Inflammatory macrophage (primary cell): ENCODE results near the gene CHPF.

ENCODE experiments used
- DNase-seq, 2 donors: peaks; one replicate each; pipeline ENCODE4 v3.0.0-alpha.2; 2020 to 2022

The CHPF gene

DNA sequence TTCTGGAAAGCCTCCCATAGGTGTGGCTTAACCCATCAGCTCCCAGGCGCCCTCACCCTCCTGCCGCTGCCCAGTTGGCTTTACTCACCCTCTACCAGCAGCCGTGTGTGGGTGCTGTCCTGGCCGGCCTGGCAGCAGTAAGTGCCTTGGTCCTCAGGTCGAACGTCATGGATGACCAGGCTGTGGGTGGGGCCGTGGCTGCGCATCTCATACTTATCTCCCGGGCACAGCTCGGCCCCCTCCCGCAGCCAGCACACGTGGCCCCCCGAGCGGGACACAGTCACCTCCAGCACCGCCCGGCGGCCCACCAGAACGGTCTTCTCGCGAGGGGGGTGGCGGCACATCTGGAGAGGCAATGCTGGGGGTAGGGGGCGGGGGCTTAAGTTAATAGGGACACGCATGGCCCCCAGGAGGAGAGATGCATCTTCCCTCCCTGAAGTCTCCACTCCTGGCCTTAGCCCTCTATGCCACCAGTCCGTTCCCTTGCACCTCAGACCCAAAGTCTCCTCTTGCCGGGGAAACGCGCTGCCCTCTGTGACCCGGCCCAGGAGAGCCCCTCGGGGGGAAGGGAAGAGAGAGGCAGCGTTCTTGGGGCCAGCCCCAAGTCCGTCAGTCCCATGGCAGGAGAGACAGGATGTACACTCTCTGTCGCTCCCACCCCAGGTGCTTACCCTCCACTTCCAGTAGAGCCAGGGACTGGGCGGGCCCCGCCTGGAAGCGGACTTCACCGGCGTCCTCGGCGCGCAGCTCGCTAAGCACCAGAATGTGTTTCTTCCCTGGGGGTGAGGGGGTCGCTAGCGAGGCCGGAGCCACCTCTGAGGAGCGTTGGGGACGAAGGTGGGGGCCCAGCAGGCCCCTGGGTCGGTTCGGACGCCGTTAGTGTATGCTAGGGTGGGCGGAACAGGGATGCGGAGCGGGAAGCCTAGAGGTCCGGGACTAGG is 8.1 kb upstream of the CHPF start:
- DNase-seq = no peak

DNA sequence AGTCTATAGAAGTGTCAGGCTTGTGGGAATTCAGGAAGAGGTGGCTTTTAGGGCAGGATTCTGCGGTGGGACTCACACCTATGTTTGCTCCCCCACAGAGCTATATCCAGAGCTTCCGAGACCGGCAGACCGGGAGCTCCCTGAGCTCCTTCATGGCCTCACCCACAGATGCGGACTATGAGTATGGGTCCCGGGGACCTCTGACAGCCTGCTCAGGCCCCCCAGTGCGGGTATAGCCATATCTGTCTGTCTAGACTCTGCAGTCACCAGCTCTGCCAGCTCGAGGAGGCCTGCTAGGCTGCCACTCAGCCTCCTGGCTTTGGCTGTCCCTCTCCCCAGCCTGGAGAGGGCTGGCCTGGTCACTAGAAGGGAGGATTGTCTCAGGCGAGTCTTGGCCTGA is 6.0 kb upstream of the CHPF start:
- no peak for DNase-seq

DNA sequence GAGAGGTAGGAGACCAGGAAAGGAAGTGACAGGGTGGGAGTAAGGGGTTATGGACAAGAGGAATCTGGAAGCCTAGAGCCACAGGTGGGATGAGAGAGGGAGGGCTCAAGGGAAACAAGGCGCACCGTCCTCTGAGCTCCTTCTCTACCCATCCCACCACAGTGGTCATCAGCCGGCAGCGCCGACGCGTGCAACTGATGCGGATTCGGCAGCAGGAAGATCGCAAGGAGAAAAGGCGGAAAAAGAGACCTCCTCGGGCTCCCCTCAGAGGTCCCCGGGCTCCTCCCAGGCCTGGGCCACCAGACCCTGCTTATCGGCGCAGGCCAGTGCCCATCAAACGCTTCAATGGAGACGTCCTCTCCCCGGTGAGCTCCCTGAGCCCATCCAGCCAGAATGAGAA is 5.4 kb upstream of the CHPF start:
- no peak for DNase-seq

DNA sequence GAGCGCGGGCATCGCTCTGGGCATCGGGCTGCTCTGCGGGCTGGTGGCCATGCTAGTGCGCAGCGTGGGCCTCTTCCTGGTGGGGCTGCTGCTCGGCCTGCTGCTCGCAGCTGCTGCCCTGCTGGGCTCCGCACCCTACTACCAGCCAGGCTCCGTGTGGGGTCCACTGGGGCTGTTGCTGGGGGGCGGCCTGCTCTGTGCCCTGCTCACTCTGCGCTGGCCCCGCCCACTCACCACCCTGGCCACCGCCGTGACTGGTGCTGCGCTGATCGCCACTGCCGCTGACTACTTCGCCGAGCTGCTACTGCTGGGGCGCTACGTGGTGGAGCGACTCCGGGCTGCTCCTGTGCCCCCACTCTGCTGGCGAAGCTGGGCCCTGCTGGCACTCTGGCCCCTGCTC is 4.0 kb upstream of the CHPF start:
- no peak for DNase-seq

DNA sequence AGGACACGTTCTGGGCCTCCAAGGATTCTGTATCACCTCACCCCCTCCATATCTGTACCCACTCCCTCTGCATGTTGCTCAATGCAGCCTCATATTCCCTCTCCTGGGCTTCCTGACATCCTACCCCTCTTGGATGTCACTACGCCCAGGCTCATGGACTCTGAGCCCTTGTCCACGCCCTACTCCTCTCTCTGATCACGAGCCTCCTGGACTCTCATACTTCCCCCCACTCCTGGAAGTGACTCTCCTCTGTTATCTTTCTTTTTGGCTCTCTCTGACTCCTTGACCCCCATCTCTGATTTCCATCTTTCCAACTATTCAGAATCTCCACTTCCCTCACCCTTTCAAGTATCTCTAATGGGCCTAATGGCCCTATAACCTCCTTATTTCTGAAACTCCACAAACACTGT is 2.3 kb upstream of the CHPF start:
- DNase-seq = no peak

DNA sequence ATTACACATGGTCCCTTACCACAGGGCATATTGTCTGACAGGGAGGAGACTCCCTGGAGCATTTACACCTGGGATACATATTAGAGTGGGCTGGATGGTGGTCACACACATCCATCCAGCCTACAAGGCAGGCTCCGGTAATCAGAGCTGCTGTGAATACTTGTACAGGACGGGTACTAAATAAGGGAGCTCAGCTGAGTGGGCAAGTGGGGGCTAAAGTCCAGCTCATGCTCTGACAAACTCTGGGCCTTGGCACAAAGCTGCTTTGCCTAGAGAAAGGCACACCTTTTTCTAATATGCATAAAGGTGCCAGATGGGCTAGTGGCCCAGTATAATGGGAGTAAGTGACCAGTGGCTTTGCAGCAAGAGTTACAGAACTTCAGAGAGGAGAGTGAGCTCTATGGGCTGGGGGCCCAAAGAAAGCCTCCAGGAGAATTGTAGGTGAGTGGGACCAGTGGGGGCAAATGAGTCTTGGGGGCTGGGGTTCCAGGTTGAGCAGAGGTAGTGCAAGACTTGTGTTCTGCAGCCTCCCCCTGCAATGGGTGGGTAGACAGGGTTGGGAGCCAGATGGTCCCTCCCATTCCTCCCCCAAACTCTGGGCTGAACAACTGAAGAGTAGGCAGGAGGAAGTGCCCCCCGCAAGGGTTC is 1.8 kb upstream of the CHPF start:
- DNase-seq = no peak

DNA sequence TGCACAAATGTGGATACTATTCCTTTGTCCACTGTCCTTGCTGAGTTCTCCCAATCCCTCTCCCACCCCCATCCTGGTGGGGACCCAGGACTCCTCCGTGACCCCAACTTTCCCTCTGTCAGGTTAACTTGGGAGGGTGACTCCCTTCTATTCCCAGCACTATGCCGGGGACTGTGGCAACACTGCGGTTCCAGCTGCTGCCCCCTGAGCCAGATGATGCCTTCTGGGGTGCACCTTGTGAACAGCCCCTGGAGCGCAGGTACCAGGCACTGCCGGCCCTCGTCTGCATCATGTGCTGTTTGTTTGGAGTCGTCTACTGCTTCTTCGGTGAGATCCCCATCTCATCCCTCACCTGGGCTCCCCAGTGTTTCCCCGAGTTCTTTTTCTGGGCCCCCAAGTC is 958 bp upstream of the CHPF start:
- DNase-seq = no peak

DNA sequence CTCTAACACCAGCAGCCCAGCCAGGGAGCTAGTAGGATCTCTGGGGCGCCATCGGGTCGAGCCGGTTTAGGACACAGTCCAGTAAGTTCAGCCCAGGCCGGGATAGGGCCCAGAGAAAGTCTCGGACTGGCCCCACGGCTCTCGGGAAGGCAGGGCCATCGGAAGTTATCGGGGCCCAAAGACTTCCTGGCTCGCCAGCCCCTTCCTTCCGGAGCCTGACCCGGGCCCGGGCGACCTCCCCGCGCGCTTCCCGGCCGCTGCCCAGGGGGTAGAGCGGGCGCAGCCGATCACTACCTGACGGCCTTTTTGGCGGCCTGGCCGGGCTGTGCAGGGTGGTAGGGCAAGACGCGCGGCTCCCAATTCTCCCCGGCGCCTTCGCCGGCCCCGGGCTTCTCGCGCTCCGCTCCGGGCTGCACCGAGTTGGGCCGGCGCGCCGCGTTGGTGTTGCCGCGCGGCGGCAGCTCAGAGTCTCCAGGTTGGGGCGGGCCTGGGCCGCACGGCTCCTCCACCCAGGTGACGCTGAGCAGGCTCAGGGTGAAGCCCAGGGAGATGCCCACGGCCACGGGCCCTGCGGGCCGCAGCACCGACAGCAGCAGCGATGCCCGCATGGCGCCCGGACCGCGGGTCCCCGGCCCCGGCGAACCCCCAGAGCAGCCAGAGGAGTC is 546 bp downstream of the CHPF start:
- peak in 1 of 2 donors; percentile 0 for DNase-seq

DNA sequence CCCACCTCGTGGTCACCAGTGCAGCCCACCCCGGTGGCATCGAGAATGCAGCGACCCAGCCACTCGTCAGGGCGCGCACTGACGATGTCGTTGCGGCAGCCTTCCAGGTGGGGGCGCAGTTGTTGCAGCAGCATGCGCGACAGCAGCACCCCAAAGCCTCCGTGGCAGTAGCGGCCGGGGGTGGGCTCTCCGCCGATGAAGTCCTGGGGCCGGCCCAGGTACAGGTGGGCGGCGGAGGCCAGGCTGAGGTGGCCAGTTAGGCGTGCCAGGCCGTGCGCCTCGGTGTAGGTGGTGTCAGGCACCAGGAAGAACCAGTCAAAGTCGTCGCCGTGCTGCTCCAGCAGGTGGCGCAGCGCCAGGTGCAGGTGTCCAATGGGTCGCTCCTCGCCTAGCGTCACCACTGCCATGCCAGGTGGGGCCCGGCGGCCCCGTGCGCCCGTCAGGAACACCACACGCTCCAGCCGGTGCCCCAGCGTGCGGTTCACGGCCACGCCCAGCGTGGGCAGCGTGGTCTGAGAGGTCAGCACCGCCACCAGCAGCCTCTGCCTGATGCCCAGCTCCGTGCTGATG is 1.9 kb downstream of the CHPF start:
- peak; percentile 66 to 71 for DNase-seq

DNA sequence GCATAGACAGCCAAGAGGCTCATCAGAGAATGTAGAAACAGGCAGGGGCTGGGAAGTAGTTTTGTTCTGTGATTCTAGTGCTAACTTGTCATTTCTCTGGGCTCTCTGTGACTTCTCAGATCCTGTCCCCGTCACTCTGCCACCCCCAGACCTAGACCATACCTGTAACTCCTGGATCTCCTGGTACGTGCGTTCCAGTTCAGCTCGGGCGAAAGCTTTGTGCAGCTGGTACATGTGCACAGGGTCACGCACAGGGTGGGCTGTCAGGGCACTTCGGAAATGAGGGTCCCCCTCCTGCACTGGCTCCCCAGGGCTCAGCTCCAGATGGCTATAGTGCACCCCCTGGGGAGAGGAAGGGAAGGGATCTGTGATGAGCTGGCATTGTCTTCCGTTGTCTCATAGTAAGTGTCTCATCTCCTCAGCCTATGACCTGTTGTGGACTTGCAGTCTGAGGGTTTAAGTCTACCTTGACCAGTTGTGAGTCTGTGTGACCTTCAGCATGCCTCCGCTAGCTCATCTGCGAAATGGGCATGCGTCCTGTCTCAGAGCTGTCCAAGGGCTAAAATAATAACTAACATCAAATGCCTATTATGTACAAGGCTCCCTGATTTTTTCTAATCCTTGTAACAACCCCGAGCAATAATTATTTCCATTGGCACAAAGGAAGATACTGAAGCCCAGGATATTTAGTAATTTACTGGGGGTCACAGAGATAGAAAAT is 2.7 kb downstream of the CHPF start:
- DNase-seq = no peak

DNA sequence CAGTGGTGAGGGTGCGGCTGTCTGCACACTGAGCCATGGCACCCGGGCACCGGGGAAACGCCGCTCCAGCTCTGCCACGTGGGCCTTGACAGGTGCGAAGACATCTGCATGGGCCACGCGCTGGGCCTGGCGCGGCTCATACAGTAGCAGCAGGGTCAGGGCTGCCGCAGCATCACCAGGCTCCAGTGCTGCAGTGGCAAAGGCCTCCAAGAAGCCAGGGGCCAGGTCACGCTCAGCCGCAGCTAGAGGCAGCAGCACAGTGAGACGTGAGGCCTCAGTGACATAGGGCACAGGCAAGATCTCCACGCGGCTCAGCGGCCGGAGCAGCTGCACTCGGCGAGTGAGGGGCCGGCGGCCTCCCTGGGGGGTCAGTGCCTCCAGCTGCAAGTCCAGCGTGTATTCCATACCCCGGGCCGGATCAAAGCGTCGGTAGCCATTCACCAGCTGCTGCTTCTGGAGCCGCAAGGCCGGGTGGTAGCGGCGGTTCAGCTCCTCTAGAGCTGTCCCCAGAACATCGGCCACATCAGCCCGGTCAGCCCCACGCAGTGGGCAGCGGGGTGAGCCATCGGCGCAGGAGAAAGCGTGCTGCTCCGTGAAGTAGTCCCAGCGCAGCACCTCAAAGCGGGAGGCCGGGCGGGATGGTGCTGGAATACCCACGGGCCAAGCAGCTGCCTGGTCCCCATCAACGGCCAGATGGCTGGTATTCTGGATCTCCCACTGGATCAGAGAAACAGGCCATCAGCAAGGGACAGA is 3.5 kb downstream of the CHPF start:
- no peak for DNase-seq

DNA sequence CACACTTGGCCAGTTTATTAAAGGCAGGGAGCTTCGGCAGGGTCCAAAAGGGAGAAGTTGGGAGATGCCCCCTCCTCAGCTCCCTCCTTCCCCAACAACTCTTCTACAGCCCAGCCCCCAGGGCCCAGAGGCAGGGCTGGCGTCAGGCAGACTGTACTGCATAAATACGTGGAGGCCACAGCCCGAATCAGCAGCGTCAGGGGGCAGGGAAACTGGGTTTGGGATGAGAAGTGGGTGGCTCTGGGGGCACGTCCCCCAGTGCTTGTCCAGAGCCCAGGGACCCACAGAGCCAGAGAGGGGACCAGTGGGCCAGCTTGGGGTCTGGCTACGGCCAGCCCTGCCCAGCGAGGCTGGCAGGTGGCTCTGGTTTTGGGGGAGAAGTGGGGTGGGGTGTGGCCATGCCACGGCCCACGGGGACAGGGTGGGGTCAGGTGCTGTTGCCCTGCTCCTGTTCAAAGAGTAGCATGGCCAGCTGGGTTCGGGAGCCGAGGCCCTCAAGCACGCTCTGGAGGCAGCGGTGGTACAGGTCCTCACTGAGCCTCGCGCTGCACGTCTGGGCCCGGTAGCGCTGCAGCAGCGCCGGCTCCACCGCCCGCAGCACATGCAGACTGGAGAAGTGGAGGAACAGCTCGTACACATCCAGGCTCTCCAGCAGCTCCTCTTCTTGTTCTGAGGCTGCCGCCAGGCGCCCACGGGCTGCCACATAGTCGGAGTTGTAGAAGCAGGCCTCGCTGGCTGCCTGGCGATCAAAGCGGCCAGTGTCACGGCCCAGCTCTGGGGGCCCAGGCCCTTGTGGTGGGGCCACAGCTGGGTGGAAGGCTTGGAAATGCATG is 4.4 kb downstream of the CHPF start:
- no peak for DNase-seq

DNA sequence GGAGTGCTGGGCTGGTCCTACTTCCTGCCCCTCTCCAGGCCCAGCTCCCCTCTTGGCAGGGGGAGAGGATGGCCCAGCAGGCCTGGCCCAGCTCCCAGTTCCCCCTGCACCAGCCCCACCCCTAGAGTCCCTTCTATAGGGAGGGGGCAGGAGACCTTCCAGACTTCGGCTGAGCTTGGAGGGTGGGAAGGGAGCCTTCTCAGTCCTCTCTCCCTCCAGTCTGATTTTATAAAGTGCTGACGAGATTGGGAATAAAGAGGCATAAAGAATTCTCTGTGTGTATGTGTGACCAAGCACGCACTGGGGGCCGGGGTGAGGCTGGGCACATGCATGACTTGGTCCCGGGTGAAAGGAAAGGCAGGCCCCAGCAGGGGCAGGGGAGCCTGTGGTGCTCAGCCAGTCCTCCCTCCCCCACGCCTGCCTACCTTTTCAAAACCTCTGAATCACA is 5.1 kb downstream of the CHPF start:
- DNase-seq = no peak

DNA sequence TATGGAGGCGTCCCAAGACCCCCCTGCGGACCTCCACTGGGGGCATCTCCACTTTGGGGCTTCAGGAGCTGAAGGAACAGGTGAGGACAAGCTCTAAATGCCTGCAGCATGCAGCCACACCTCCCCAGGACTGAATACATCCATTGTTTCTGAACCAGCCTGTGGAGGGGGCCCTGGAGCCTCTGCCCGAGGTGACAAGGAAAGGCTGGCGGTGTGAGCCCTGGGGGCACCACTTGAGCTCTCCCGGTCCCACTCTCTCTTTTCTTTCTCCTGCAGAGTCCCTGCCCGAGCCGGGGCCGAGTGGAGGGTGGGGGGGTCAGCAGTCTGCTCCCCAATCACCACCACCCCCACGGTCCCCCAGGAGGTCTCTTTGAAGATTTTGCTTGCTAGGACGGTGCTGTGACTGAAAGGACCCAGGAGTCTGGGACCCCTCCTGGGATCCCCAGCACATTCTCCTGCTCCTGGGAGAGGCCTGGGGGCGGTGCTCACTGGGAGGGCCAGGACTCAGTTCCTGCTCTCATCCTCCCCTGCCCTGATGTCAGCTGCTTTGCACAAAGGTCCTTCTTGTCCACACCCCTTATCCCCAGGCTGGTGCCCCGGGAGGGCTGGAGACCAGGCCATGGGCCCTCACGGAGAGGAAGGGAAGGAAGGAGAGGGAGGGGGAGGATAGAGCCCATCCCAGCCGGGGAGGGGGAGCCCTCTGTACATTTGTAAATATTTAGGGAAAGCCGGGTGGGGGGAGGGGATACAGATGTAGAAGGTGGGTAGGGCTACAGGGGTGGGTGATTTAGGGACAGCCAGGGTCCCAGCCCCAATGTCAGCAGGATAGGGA is 5.7 kb downstream of the CHPF start:
- DNase-seq = no peak

DNA sequence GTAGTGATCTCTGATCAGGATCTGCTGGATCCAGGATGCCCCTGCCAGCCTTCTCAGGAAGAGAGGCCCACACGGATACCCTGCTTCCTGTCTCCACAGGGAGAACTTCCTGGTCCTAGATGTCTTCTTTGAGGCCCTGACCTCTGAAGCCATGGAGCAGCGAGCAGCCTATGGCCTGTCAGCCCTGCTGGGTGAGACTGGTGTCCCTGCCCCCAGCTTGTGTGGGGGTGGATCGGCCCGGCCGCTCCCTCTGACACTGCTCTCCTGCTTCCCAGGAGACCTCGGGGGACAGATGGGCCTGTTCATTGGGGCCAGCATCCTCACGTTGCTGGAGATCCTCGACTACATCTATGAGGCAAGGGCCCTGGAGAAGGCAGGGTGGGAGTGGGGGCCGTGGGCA is 6.6 kb downstream of the CHPF start:
- no peak for DNase-seq

DNA sequence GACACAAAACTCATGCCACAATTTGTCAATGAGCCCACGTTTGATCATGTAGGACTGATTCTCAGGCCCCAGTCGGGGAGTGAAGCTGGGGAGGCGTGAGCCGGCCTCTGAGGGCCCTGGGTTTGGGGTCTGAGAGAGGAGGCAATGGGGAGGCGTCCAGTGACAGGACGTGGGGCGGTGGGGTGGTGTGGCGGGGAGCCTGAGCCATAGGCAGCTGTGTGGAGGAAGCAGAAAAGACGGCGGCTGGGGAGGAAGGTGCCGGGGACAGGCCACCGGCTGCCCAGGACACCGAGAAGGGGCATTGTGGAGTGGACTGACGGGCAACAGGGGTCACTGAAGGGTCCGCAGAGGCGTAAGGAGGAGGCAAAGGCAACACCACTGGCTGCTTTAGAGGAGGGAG is 7.2 kb downstream of the CHPF start:
- no peak for DNase-seq

DNA sequence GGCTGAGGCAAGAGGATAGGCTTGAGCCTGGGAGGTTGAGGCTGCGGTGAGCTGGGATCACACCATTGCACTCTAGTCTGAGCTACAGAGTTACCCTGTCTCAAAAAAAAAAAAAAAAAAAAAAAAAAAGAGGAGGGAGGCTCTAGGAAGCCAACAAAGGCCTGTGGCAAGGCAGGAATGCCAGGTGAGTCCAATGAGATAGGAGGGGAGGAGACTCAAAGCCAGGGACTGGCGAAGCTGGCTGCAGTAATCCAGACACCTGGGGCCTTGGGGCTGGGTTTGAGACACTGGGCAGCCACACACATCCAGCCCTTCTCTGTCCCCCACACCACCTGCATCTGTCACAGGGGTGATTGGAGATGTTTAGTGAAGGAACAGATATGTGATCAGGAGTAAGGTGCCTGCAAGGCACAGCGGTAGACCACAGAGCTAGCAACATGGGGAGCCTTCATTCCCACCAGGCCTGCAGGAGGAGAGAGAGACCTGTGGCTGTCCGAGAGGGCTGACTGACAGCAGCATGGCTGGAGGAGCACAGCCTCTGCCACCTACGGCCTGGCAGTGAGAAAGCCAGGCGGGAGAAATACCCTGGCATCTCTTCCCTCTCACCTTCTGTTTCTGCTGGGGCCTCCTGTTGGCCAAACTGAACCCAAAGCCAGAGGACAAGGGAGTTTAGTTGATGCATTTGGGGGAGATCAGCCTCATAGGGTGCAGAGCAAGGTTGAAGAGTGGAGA is 9.5 kb downstream of the CHPF start:
- DNase-seq = no peak

DNA sequence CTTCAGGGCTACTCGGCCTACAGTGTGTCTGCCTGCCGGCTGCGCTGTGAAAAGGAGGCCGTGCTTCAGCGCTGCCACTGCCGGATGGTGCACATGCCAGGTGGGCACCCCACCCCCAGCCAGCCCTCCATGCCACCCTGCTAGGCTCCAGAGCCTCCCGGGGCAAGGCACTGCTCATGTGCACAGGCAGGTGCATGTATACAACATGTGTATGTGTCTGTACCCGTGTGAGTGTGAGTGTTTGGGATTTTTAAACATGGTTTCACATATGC is 11.3 kb downstream of the CHPF start:
- DNase-seq = no peak

DNA sequence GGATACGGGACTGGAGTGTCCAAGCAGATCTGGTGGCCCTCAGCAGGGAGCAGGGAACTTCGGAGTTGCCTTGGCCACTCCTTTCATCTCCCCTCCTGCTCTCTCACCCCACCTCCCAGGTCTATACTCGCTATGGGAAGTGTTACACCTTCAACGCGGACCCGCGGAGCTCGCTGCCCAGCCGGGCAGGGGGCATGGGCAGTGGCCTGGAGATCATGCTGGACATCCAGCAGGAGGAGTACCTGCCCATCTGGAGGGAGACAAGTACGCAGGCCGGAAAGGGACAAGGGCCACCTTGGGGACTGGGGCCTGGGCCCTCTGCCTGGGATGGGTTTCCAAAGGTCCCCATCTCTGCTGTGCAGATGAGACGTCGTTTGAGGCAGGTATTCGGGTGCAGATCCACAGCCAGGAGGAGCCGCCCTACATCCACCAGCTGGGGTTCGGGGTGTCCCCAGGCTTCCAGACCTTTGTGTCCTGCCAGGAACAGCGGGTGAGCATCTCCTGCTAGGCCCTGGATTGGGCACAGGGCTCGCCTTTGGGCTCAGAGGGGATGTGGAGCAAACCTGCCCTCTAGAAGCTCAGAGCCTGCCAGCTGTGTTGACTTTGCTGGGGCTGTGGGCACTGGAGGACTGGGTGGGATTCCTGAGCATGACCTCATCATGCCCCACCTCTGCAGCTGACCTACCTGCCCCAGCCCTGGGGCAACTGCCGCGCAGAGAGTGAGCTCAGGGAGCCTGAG is 11.8 kb downstream of the CHPF start:
- no peak for DNase-seq
